HepG2 (cell line): ENCODE measurements around the gene ARHGDIA. TPM values are rescaled to one million over a fixed set of nuclear protein-coding genes. Genes with fewer than 3 reads are reported as not detected.
A peak's percentile ranks its signal among the peaks of the same experiment; 100 is the strongest.

Experiments used
- AGO2 ChIP-seq: fragments of 200-400 bp; formaldehyde crosslinking; optimal IDR thresholded peaks from 2 replicates; pipeline ENCODE3; 2017; ENCODE audit warnings: mild to moderate bottlenecking, low read depth, low read length, moderate library complexity
- HNRNPH1 ChIP-seq: fragments of 200-400 bp; formaldehyde crosslinking; optimal IDR thresholded peaks from 2 replicates; pipeline ENCODE3; 2017; ENCODE audit warnings: mild to moderate bottlenecking, low read depth, low read length
- MBNL3 ChIP-seq: fragments of 250-450 bp; sonication (Bioruptor Pico); conservative IDR thresholded peaks from 2 replicates; pipeline ENCODE4 v1.8.0; 2022; ENCODE audit warnings: mild to moderate bottlenecking, inconsistent platforms
- NCOA5 ChIP-seq: sonication (generic); formaldehyde crosslinking; IDR thresholded peaks from 2 replicates; pipeline ENCODE4 v1.4.0; 2020; ENCODE audit warnings: missing genetic modification reagents
- RAD21 ChIP-seq: fragments of 450-650 bp; formaldehyde crosslinking; IDR thresholded peaks from 2 replicates; pipeline ENCODE4 v1.5.0; 2020; ENCODE audit warnings: mild to moderate bottlenecking
- RBM22 ChIP-seq: fragments of 200-400 bp; formaldehyde crosslinking; optimal IDR thresholded peaks from 2 replicates; pipeline ENCODE3; 2017; ENCODE audit warnings: mild to moderate bottlenecking, low read length, moderate library complexity
- THYN1 ChIP-seq: sonication (generic); formaldehyde crosslinking; IDR thresholded peaks from 2 replicates; pipeline ENCODE4 v1.8.1; 2023; ENCODE audit warnings: low read depth, mild to moderate bottlenecking, moderate library complexity, missing genetic modification reagents, borderline replicate concordance
- ZNF20 ChIP-seq: sonication (generic); formaldehyde crosslinking; IDR thresholded peaks from 2 replicates; pipeline ENCODE4 v1.4.0; 2020; ENCODE audit warnings: mild to moderate bottlenecking, moderate library complexity, missing genetic modification reagents
- ZNF274 ChIP-seq: sonication (generic); formaldehyde crosslinking; IDR thresholded peaks from 2 replicates; pipeline ENCODE4 v1.5.1; 2020; ENCODE audit warnings: mild to moderate bottlenecking, missing genetic modification reagents
- ZNF34 ChIP-seq: sonication (generic); formaldehyde crosslinking; IDR thresholded peaks from 2 replicates; pipeline ENCODE4 v1.4.0; 2020; ENCODE audit warnings: mild to moderate bottlenecking, missing genetic modification reagents, borderline replicate concordance
- ZNF891 ChIP-seq: sonication (generic); formaldehyde crosslinking; IDR thresholded peaks from 2 replicates; pipeline ENCODE4 v1.5.0; 2020; ENCODE audit warnings: mild to moderate bottlenecking, missing genetic modification reagents
- polyA plus RNA-seq, 8 experiments: library from polyadenylated mRNA; depleted of rRNA in 3 of 8; stranded (reverse) in 7 of 8; unstranded in 1 of 8; fragments of >200 nt; fragmentation: Illumina TruSeq in 4 of 8; extraction: Trizol in 4 of 8; gene quantifications; 2 replicates each; pipeline versions ENCODE4 v1.2.1 to v1.2.3, GENCODE V29; 2011 to 2016; ENCODE audit warnings: low read depth in 4 of 8, missing spikeins in 1 of 8, mixed read lengths in 1 of 8; ENCODE audit not compliant: insufficient read depth in 1 of 8
- total RNA-seq, 5 experiments: library from RNA; depleted of rRNA; stranded (reverse); fragments of >200 nt; fragmentation: Illumina TruSeq; extraction: Trizol; gene quantifications; 2 replicates each; pipeline ENCODE4 v1.2.3, GENCODE V29; 2016; ENCODE audit warnings: low read depth in 1 of 5
- TF ChIP-seq, protein P1 (sequence below): sonication (generic); formaldehyde crosslinking; IDR thresholded peaks from 2 replicates; pipeline ENCODE4 v1.4.0; 2020; ENCODE audit warnings: low read depth, missing genetic modification reagents
- TF ChIP-seq, protein P2 (sequence below): sonication (generic); formaldehyde crosslinking; IDR thresholded peaks from 2 replicates; pipeline ENCODE4 v1.4.0; 2020; ENCODE audit warnings: missing genetic modification reagents
- TF ChIP-seq, protein P3 (sequence below): sonication (generic); formaldehyde crosslinking; IDR thresholded peaks from 2 replicates; pipeline ENCODE4 v1.5.1; 2020; ENCODE audit warnings: mild to moderate bottlenecking, missing genetic modification reagents, moderate library complexity
- TF ChIP-seq, protein P4 (sequence below): sonication (generic); formaldehyde crosslinking; IDR thresholded peaks from 2 replicates; pipeline ENCODE4 v1.4.0; 2020; ENCODE audit warnings: missing genetic modification reagents

The ARHGDIA gene
- total and polyA plus RNA-seq, 2 of the 13 experiments (the other 11 are each of a cell fraction or from before 2014, with no cell fraction given) = 40.0 to 64.0 TPM

DNA sequence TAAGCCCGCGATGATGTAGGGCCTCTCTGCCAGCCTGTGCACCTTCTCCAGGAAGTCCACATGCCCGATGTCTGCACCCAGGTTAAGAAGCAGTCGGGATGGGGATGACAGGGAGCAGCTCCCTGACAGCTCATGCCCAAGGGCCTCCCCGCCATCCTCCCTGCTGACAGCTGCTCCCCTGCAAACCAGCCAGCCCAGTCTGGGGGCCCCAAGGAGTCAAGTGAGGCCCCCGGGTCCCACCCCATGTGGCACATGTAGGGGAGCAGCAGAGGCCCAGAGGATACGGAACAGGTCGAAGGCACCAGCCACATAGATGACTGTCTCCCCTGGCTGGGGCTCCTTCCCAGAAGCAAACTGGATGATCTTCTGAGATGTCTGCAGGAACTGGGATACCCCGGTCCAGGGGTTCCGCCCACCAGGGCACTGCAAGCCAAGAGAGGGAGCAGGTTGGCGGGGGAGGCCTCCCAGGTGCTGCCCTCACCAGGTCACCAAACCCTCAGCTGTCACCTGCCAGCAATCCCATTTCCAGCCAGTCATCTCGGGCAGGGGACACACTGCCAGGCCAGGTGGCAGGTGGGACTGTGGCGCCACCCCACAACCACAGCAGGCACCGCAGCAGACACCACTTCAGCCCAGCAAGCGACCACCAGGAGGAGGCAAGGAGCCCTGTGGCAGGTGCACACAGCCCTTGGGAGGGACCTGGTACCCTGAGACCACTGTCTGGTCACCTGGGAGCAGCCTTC is 35.5 kb upstream of the ARHGDIA start (continued):
- TF ChIP-seq NCOA5 (CRISPR knock-in tag) = no peak
- no peak for TF ChIP-seq HNRNPH1
- no peak for TF ChIP-seq MBNL3 (CRISPR knock-in tag)
- no peak for TF ChIP-seq THYN1 (CRISPR knock-in tag)
- TF ChIP-seq, protein P1, sequence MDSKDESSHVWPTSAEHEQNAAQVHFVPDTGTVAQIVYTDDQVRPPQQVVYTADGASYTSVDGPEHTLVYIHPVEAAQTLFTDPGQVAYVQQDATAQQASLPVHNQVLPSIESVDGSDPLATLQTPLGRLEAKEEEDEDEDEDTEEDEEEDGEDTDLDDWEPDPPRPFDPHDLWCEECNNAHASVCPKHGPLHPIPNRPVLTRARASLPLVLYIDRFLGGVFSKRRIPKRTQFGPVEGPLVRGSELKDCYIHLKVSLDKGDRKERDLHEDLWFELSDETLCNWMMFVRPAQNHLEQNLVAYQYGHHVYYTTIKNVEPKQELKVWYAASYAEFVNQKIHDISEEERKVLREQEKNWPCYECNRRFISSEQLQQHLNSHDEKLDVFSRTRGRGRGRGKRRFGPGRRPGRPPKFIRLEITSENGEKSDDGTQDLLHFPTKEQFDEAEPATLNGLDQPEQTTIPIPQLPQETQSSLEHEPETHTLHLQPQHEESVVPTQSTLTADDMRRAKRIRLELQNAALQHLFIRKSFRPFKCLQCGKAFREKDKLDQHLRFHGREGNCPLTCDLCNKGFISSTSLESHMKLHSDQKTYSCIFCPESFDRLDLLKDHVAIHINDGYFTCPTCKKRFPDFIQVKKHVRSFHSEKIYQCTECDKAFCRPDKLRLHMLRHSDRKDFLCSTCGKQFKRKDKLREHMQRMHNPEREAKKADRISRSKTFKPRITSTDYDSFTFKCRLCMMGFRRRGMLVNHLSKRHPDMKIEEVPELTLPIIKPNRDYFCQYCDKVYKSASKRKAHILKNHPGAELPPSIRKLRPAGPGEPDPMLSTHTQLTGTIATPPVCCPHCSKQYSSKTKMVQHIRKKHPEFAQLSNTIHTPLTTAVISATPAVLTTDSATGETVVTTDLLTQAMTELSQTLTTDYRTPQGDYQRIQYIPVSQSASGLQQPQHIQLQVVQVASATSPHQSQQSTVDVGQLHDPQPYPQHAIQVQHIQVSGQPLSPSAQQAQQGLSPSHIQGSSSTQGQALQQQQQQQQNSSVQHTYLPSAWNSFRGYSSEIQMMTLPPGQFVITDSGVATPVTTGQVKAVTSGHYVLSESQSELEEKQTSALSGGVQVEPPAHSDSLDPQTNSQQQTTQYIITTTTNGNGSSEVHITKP = no peak
- TF ChIP-seq ZNF274 (CRISPR knock-in tag) = 0 out of 2 replicates have a peak, but pooled peaks have one; percentile 56
- TF ChIP-seq RAD21 (CRISPR knock-in tag) = peak; percentile 57
- TF ChIP-seq ZNF891 = no peak; the same call in 1 of the 2 replicates
- no peak for TF ChIP-seq ZNF20
- no peak for TF ChIP-seq ZNF34
- TF ChIP-seq RBM22 = peak; percentile 16
- TF ChIP-seq AGO2 = peak; percentile 80
- TF ChIP-seq, protein P2, sequence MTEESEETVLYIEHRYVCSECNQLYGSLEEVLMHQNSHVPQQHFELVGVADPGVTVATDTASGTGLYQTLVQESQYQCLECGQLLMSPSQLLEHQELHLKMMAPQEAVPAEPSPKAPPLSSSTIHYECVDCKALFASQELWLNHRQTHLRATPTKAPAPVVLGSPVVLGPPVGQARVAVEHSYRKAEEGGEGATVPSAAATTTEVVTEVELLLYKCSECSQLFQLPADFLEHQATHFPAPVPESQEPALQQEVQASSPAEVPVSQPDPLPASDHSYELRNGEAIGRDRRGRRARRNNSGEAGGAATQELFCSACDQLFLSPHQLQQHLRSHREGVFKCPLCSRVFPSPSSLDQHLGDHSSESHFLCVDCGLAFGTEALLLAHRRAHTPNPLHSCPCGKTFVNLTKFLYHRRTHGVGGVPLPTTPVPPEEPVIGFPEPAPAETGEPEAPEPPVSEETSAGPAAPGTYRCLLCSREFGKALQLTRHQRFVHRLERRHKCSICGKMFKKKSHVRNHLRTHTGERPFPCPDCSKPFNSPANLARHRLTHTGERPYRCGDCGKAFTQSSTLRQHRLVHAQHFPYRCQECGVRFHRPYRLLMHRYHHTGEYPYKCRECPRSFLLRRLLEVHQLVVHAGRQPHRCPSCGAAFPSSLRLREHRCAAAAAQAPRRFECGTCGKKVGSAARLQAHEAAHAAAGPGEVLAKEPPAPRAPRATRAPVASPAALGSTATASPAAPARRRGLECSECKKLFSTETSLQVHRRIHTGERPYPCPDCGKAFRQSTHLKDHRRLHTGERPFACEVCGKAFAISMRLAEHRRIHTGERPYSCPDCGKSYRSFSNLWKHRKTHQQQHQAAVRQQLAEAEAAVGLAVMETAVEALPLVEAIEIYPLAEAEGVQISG (CRISPR knock-in tag) = 0 out of 2 replicates have a peak, but pooled peaks have one; percentile 4
- TF ChIP-seq, protein P3, sequence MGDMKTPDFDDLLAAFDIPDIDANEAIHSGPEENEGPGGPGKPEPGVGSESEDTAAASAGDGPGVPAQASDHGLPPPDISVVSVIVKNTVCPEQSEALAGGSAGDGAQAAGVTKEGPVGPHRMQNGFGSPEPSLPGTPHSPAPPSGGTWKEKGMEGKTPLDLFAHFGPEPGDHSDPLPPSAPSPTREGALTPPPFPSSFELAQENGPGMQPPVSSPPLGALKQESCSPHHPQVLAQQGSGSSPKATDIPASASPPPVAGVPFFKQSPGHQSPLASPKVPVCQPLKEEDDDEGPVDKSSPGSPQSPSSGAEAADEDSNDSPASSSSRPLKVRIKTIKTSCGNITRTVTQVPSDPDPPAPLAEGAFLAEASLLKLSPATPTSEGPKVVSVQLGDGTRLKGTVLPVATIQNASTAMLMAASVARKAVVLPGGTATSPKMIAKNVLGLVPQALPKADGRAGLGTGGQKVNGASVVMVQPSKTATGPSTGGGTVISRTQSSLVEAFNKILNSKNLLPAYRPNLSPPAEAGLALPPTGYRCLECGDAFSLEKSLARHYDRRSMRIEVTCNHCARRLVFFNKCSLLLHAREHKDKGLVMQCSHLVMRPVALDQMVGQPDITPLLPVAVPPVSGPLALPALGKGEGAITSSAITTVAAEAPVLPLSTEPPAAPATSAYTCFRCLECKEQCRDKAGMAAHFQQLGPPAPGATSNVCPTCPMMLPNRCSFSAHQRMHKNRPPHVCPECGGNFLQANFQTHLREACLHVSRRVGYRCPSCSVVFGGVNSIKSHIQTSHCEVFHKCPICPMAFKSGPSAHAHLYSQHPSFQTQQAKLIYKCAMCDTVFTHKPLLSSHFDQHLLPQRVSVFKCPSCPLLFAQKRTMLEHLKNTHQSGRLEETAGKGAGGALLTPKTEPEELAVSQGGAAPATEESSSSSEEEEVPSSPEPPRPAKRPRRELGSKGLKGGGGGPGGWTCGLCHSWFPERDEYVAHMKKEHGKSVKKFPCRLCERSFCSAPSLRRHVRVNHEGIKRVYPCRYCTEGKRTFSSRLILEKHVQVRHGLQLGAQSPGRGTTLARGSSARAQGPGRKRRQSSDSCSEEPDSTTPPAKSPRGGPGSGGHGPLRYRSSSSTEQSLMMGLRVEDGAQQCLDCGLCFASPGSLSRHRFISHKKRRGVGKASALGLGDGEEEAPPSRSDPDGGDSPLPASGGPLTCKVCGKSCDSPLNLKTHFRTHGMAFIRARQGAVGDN (CRISPR knock-in tag) = peak; percentile 35
- TF ChIP-seq, protein P4, sequence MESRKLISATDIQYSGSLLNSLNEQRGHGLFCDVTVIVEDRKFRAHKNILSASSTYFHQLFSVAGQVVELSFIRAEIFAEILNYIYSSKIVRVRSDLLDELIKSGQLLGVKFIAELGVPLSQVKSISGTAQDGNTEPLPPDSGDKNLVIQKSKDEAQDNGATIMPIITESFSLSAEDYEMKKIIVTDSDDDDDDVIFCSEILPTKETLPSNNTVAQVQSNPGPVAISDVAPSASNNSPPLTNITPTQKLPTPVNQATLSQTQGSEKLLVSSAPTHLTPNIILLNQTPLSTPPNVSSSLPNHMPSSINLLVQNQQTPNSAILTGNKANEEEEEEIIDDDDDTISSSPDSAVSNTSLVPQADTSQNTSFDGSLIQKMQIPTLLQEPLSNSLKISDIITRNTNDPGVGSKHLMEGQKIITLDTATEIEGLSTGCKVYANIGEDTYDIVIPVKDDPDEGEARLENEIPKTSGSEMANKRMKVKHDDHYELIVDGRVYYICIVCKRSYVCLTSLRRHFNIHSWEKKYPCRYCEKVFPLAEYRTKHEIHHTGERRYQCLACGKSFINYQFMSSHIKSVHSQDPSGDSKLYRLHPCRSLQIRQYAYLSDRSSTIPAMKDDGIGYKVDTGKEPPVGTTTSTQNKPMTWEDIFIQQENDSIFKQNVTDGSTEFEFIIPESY (CRISPR knock-in tag) = peak; percentile 66; the same call in 1 of the 2 replicates
